Aorta (tissue), 5 donors: ENCODE measurements around the gene GRM7. TPM values are rescaled to one million over a fixed set of nuclear protein-coding genes. Genes with fewer than 3 reads are reported as not detected.
A peak's percentile ranks its signal among the peaks of the same experiment; 100 is the strongest.

Experiments used
- ATAC-seq: fragments of 200-7000 bp; cut with Tn5 transposase; one replicate; pipeline ENCODE4 v1.9.1; 2022; ENCODE audit warnings: moderate library complexity; ENCODE audit not compliant: low FRiP score
- DNase-seq, 2 donors: peaks; one replicate each; pipeline ENCODE4 v3.0.0-alpha.2; 2020
- H3K27ac ChIP-seq, 2 donors: one replicate each; pipeline ENCODE4 v1.5.1; 2013; ENCODE audit warnings: low read length in 2 of 2, mild to moderate bottlenecking in 2 of 2, moderate library complexity in 2 of 2, control low read depth in 1 of 2, inconsistent platforms in 1 of 2, low read depth in 1 of 2
- H3K27me3 ChIP-seq, 2 donors: one replicate each; pipeline ENCODE4 v1.6.1; 2013; ENCODE audit warnings: control low read depth in 1 of 2, low read length in 1 of 2, mild to moderate bottlenecking in 1 of 2, moderate library complexity in 1 of 2; ENCODE audit not compliant: insufficient read depth in 2 of 2, control insufficient read depth in 1 of 2
- H3K36me3 ChIP-seq, 2 donors: one replicate each; pipeline ENCODE4 v1.6.1; 2013; ENCODE audit warnings: control low read depth in 1 of 2, low read length in 1 of 2, mild to moderate bottlenecking in 1 of 2; ENCODE audit not compliant: insufficient read depth in 2 of 2, control insufficient read depth in 1 of 2
- H3K4me1 ChIP-seq, 2 donors: one replicate each; pipeline ENCODE4 v1.6.1; 2013; ENCODE audit warnings: low read length in 2 of 2, control low read depth in 1 of 2, mild to moderate bottlenecking in 1 of 2, moderate library complexity in 1 of 2; ENCODE audit not compliant: insufficient read depth in 2 of 2, control insufficient read depth in 1 of 2
- H3K4me3 ChIP-seq, 2 donors: one replicate each; pipeline ENCODE4 v1.5.1; 2013; ENCODE audit warnings: low read length in 2 of 2, control low read depth in 1 of 2, mild to moderate bottlenecking in 1 of 2
- H3K9me3 ChIP-seq: one replicate; pipeline ENCODE4 v1.6.1; 2013; ENCODE audit warnings: mild to moderate bottlenecking, low read length; ENCODE audit not compliant: control insufficient read depth
- WGBS, 2 donors: extraction: QIAGEN DNeasy Blood & Tissue Kit; methylation state at CpG; one replicate each; pipeline ENCODE4 v1.1.7; 2013; 5-methylcytosine and 5-hydroxymethylcytosine counted together
- intact Hi-C, 2 donors: fragments of 100-400 bp; cut with DNase I; formaldehyde crosslinking; loops; one replicate each; pipeline versions ENCODE4 v1.14.2 to v1.15.0; 2022
- polyA plus RNA-seq, 2 donors: library from polyadenylated mRNA; stranded (reverse); fragments of 200-250 nt; gene quantifications; one replicate each; pipeline ENCODE4 v1.2.3, GENCODE V29; 2013
- total RNA-seq, 2 donors: library from RNA; stranded (reverse); fragmentation: NEBNext Ultra II Directional; extraction: Animal tissue kit (Norgen Biotek cat#: 25700); gene quantifications; one replicate each; pipeline ENCODE4 v1.2.1, GENCODE V29; 2021
- donor health status: healthy with polysubstance abuse.
- donor health status: Bipolar disorder and iron deficiency.
- donor health status: DM: no; HTN: no; CAD: no.
- donor health status: DM: no; HTN: no; CAD: no.
- donor health status: DM: yes; HTN: yes; CAD: no.

GRM7 gene
- total and polyA plus RNA-seq, 4 donors: 0.10 to 2.5 (median 0.50) TPM

- WGBS, 2 donors: 63 to 76% methylated on average over 1 of the region's 1 CpG
- peaks cover 2 to 5% of the 10 kb centered on the region in 2 donors for H3K4me1 ChIP-seq
- no peaks in the 10 kb centered on the region for H3K9me3 ChIP-seq
- DNase-seq: no peak
- H3K4me3 ChIP-seq: no peak overlapping the region
- intact Hi-C loops: no loop called here
- no peak for ATAC-seq
- no peaks in the 10 kb centered on the region for H3K27me3 ChIP-seq
- H3K36me3 ChIP-seq: no peaks in the 10 kb centered on the region
- H3K27ac ChIP-seq: no peak overlapping the region
Measured at GRCh38 chr3:7305561-7305960, 444.6 kb downstream of the GRM7 start.

- no peaks in the 10 kb centered on the region for H3K27me3 ChIP-seq
- DNase-seq: no peak
- ATAC-seq: no peak
- H3K4me1 ChIP-seq: peaks cover 2 to 5% of the 10 kb centered on the region in 2 donors
- H3K4me3 ChIP-seq: no peak overlapping the region
- H3K9me3 ChIP-seq: no peaks in the 10 kb centered on the region
- H3K36me3 ChIP-seq: no peaks in the 10 kb centered on the region
- 45 to 51% methylated on average over 3 of the region's 3 CpGs for WGBS, 2 donors
- no peak overlapping the region for H3K27ac ChIP-seq
- intact Hi-C loops: no loop called here
Measured at GRCh38 chr3:7306901-7307300, 446.0 kb downstream of the GRM7 start.

GRCh38 chr3:7307410-7307809 lies 446.5 kb downstream of the GRM7 start:
- 34 to 39% methylated on average over 2 of the region's 2 CpGs for WGBS, 2 donors
- intact Hi-C loops: no loop called here
- H3K27ac ChIP-seq: no peak overlapping the region
- peaks cover 2 to 5% of the 10 kb centered on the region in 2 donors for H3K4me1 ChIP-seq
- no peaks in the 10 kb centered on the region for H3K36me3 ChIP-seq
- ATAC-seq (no peak), DNase-seq (no peak)
- H3K27me3 ChIP-seq: no peaks in the 10 kb centered on the region
- H3K4me3 ChIP-seq: no peak overlapping the region
- H3K9me3 ChIP-seq: no peaks in the 10 kb centered on the region

GRCh38 chr3:7309641-7310102 lies 448.8 kb downstream of the GRM7 start:
- Histone ChIP-seq H3K4me1 (peaks cover 2 to 5% of the 10 kb centered on the region in 2 donors), H3K27ac (no peak overlapping the region), H3K27me3 (no peaks in the 10 kb centered on the region), H3K9me3 (no peaks in the 10 kb centered on the region), H3K36me3 (no peaks in the 10 kb centered on the region), H3K4me3 (no peak overlapping the region)
- DNase-seq: peak; percentile 77 to 79
- intact Hi-C loops: no loop called here
- 0 to 3% methylated on average over 3 of the region's 3 CpGs for WGBS, 2 donors
- ATAC-seq: peak; percentile 82

- H3K4me3 ChIP-seq: no peak overlapping the region
- H3K27ac ChIP-seq: no peak overlapping the region
- no peak for ATAC-seq
- WGBS, 2 donors: 91 to 94% methylated on average over 1 of the region's 1 CpG
- no peaks in the 10 kb centered on the region for H3K36me3 ChIP-seq
- no peaks in the 10 kb centered on the region for H3K27me3 ChIP-seq
- intact Hi-C loops: no loop called here
- DNase-seq: no peak
- H3K4me1 ChIP-seq: peaks cover under 1 to 1% of the 10 kb centered on the region in 2 donors
- H3K9me3 ChIP-seq: no peaks in the 10 kb centered on the region
Measured at GRCh38 chr3:7315037-7315436, 454.1 kb downstream of the GRM7 start.

GRCh38 chr3:7322957-7323669 lies 462.2 kb downstream of the GRM7 start:
- Histone ChIP-seq H3K4me3 (no peak overlapping the region), H3K27me3 (no peaks in the 10 kb centered on the region), H3K36me3 (no peaks in the 10 kb centered on the region), H3K9me3 (no peaks in the 10 kb centered on the region), H3K27ac (no peak overlapping the region), H3K4me1 (no peaks in the 10 kb centered on the region)
- intact Hi-C loops: no loop called here
- DNase-seq: no peak
- 77 to 82% methylated on average over 3 of the region's 3 CpGs for WGBS, 2 donors
- no peak for ATAC-seq

- intact Hi-C loops: no loop called here
- DNase-seq: no peak
- H3K4me3 ChIP-seq: no peak overlapping the region
- H3K4me1 ChIP-seq: no peaks in the 10 kb centered on the region
- H3K27ac ChIP-seq: no peak overlapping the region
- no peaks in the 10 kb centered on the region for H3K36me3 ChIP-seq
- H3K27me3 ChIP-seq: no peaks in the 10 kb centered on the region
- 82 to 85% methylated on average over 1 of the region's 1 CpG for WGBS, 2 donors
- H3K9me3 ChIP-seq: peaks cover 2% of the 10 kb centered on the region
- ATAC-seq: no peak
Measured at GRCh38 chr3:7328339-7328738, 467.4 kb downstream of the GRM7 start.

- no peaks in the 10 kb centered on the region for H3K27me3 ChIP-seq
- H3K27ac ChIP-seq: no peak overlapping the region
- intact Hi-C loops: no loop called here
- H3K4me3 ChIP-seq: no peak overlapping the region
- no peaks in the 10 kb centered on the region for H3K4me1 ChIP-seq
- ATAC-seq: no peak
- no peaks in the 10 kb centered on the region for H3K36me3 ChIP-seq
- peaks cover 2% of the 10 kb centered on the region for H3K9me3 ChIP-seq
- no peak for DNase-seq
- 37 to 78% methylated on average over 2 of the region's 2 CpGs for WGBS, 2 donors
Measured at GRCh38 chr3:7332696-7333095, 471.8 kb downstream of the GRM7 start.

- Histone ChIP-seq H3K27me3 (no peaks in the 10 kb centered on the region), H3K4me1 (no peaks in the 10 kb centered on the region), H3K9me3 (peaks cover 2% of the 10 kb centered on the region), H3K27ac (no peak overlapping the region), H3K4me3 (no peak overlapping the region), H3K36me3 (no peaks in the 10 kb centered on the region)
- 76 to 87% methylated on average over 4 of the region's 4 CpGs for WGBS, 2 donors
- intact Hi-C loops: no loop called here
- DNase-seq (no peak), ATAC-seq (no peak)
Measured at GRCh38 chr3:7333125-7333524, 472.2 kb downstream of the GRM7 start.
